ENCODE measurements around the gene ZC3H4.

The ZC3H4 gene

GRCh38 chr19:47095476-47096099 is 18.0 kb downstream of the ZC3H4 start:
- H3K4me3 ChIP-seq (ENCODE audit: low read depth, low read length) = peak overlapping the region; percentile 49
- TF ChIP-seq CTCF (IDR thresholded peaks at IDR 0.05; ENCODE audit: insufficient read depth, low read depth, low read length, missing control alignments) = no peak
- DNase-seq (ENCODE audit: low read depth) = no peak

GRCh38 chr19:47094557-47095475 is 18.8 kb downstream of the ZC3H4 start:
- H3K4me3 ChIP-seq (ENCODE audit: low read depth, low read length) = peak overlapping the region; percentile 49
- no peak for TF ChIP-seq CTCF (IDR thresholded peaks at IDR 0.05; ENCODE audit: insufficient read depth, low read depth, low read length, missing control alignments)
- peak; percentile 74 for DNase-seq (ENCODE audit: low read depth)

GRCh38 chr19:47093841-47094240 is 19.7 kb downstream of the ZC3H4 start:
- TF ChIP-seq CTCF (IDR thresholded peaks at IDR 0.05; ENCODE audit: insufficient read depth, low read depth, low read length, missing control alignments) = no peak
- peak; percentile 95 for DNase-seq (ENCODE audit: low read depth)
- H3K4me3 ChIP-seq (ENCODE audit: low read depth, low read length) = peak overlapping the region; percentile 49

- no peak overlapping the region for H3K4me3 ChIP-seq (ENCODE audit: low read depth, low read length)
- DNase-seq (ENCODE audit: low read depth) = peak; percentile 73
- TF ChIP-seq CTCF (IDR thresholded peaks at IDR 0.05; ENCODE audit: insufficient read depth, low read depth, low read length, missing control alignments) = no peak
These were observed 20.3 kb downstream of the ZC3H4 start for GRCh38 chr19:47093254-47093653.

GRCh38 chr19:47089767-47090350 is 23.7 kb downstream of the ZC3H4 start:
- no peak for DNase-seq (ENCODE audit: low read depth)
- no peak overlapping the region for H3K4me3 ChIP-seq (ENCODE audit: low read depth, low read length)
- no peak for TF ChIP-seq CTCF (IDR thresholded peaks at IDR 0.05; ENCODE audit: insufficient read depth, low read depth, low read length, missing control alignments)

- DNase-seq (ENCODE audit: low read depth) = no peak
- no peak overlapping the region for H3K4me3 ChIP-seq (ENCODE audit: low read depth, low read length)
- no peak for TF ChIP-seq CTCF (IDR thresholded peaks at IDR 0.05; ENCODE audit: insufficient read depth, low read depth, low read length, missing control alignments)
These were observed 27.3 kb downstream of the ZC3H4 start for GRCh38 chr19:47086280-47086679.

All from GM12865 (cell line).